T-helper 2 cell treated with Interferon-gamma antibody and Interleukin-4, amounts not matched to agents 100 ng/mL and 5 ng/mL, for 36 hours (primary cell): ENCODE results near the gene TTC22. TPM values are rescaled to one million over a fixed set of nuclear protein-coding genes. Genes with fewer than 3 reads are reported as not detected.
"Not testable (repeated sequence)": the region's sequence is repeated elsewhere in the genome, so short reads cannot be mapped to it uniquely, and the experiment has no call there.

Experiments
- intact Hi-C: fragments of 100-400 bp; cut with micrococcal nuclease; formaldehyde crosslinking; loops from one replicate; pipeline ENCODE4 v1.15.1; 2023
- total RNA-seq: library from RNA; stranded (reverse); gene quantifications from 2 replicates; pipeline ENCODE4 v1.2.3, GENCODE V29; 2022

The TTC22 gene
- total RNA-seq, 1 donor from 2014 or later: 4.5 TPM

- intact Hi-C loops: no loop called here
These were observed 9.1 kb downstream of the TTC22 start for GRCh38 chr1:54791880-54792522.

- intact Hi-C loops: no loop called here
These were observed 12.7 kb downstream of the TTC22 start for GRCh38 chr1:54788459-54788858.

GRCh38 chr1:54787604-54788003 lies 13.5 kb downstream of the TTC22 start:
- intact Hi-C loops: no loop called here

GRCh38 chr1:54786778-54787177 lies 14.3 kb downstream of the TTC22 start:
- intact Hi-C loops: no loop called here

GRCh38 chr1:54784066-54784465 lies 17.1 kb downstream of the TTC22 start:
- intact Hi-C loops: no loop called here

GRCh38 chr1:54782588-54782987 lies 18.5 kb downstream of the TTC22 start:
- intact Hi-C loops: no loop called here

GRCh38 chr1:54782156-54782555 lies 19.0 kb downstream of the TTC22 start:
- intact Hi-C loops: no loop called here

- intact Hi-C loops: no loop called here
These were observed 19.9 kb downstream of the TTC22 start for GRCh38 chr1:54781023-54781723.

GRCh38 chr1:54777431-54777830 lies 23.7 kb downstream of the TTC22 start:
- intact Hi-C loops: no loop called here

GRCh38 chr1:54777011-54777410 lies 24.1 kb downstream of the TTC22 start:
- intact Hi-C loops: no loop called here

- intact Hi-C loops: not testable (repeated sequence)
These were observed 25.0 kb downstream of the TTC22 start for GRCh38 chr1:54775828-54776721.

- intact Hi-C loops: no loop called here
These were observed 26.2 kb downstream of the TTC22 start for GRCh38 chr1:54774820-54775498.

GRCh38 chr1:54772951-54773350 lies 28.2 kb downstream of the TTC22 start:
- intact Hi-C loops: no loop called here

- intact Hi-C loops: loop anchor here (10.0 kb wide), 1 partner anchor 1443 kb away; the partner anchor contains the start of gene LRP8
These were observed 33.0 kb downstream of the TTC22 start for GRCh38 chr1:54768093-54768492.

GRCh38 chr1:54767526-54767925 lies 33.6 kb downstream of the TTC22 start:
- intact Hi-C loops: loop anchor here (10.0 kb wide), 1 partner anchor 1443 kb away; the partner anchor contains the start of gene LRP8

GRCh38 chr1:54766726-54767125 lies 34.4 kb downstream of the TTC22 start:
- intact Hi-C loops: loop anchor here (10.0 kb wide), 1 partner anchor 1442 kb away; the partner anchor contains the start of gene LRP8

- intact Hi-C loops: loop anchor here (1.0 to 10.0 kb wide), 8 partner anchors 36 to 1440 kb away; partner anchors contain the start of genes CYB5RL, IFT25, LRP8 and LRRC42
These were observed 36.1 kb downstream of the TTC22 start for GRCh38 chr1:54764922-54765561.

- intact Hi-C loops: loop anchor here (1.0 to 10.0 kb wide), 8 partner anchors 37 to 1440 kb away; partner anchors contain the start of genes CYB5RL, IFT25, LRP8 and LRRC42
These were observed 36.8 kb downstream of the TTC22 start, which contains the start of gene PARS2 for GRCh38 chr1:54764133-54764921. TSS of gene PARS2 (minus strand) at chr1:54764523. CDS start at chr1:54759161, 5,362 bp downstream.

GRCh38 chr1:54763816-54764132 lies 37.3 kb downstream of the TTC22 start:
- intact Hi-C loops: loop anchor here (1.0 to 10.0 kb wide), 8 partner anchors 38 to 1439 kb away; partner anchors contain the start of genes CYB5RL, IFT25, LRP8 and LRRC42
